GM18861 (cell line): Measurements from ENCODE around the gene TBC1D24.
"Not testable (repeated sequence)": the region's sequence is repeated elsewhere in the genome, so short reads cannot be mapped to it uniquely, and the experiment has no call there.

Experiments
- ATAC-seq: cut with Tn5 transposase; IDR thresholded peaks from one replicate; pipeline ENCODE4 v1.9.1; 2021; ENCODE audit not compliant: unreplicated experiment

Gene TBC1D24

DNA sequence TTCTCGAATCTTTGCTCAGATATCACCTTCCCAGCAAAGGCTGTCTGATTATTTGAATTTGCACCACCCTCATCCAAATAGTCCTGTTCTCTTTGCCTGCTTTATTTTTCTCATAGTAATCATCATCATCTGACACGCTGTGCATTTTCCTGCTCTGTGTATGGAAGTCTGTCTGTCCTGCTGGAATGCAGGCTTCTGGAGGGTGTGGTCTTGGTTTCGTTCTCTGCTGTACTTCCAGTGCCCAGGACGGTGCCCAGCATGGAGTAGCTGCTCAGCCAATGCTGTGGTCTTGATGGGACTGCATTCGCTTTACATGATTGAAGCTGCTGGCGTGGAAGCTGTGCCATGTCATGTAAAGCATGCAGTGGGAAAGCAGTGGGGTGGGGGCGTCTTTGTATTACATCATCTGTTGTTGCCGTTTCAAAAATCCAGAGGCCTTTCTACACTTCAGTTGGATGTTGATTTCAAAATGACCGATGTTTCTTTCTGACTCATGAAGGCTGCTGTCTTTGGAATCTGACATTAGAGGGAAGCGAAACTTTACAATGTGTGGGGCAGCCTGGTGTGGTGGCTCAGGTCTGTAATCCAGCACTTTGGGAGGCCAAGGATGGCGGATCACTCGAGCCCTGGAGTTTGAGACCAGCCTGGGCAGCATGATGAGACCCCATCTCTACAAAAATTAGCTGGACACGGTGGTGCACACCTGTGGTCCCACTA is 79.9 kb downstream of the TBC1D24 start:
- ATAC-seq: not testable (repeated sequence)
